ENCODE data around the gene SEPHS2.

GRCh38 chr16:30472328-30472942 lies 26.8 kb upstream of the SEPHS2 start, which contains the start of gene ITGAL:
- TF ChIP-seq CTCF (conservative IDR thresholded peaks at IDR 0.05) (no peak), ZFX (IDR thresholded peaks at IDR 0.05) (no peak)

Data from C4-2B (cell line).